H9 (cell line): Measurements from ENCODE around the gene ITPK1. TPM values are rescaled to one million over a fixed set of nuclear protein-coding genes. Genes with fewer than 3 reads are reported as not detected.

Experiments
- DNase-seq: peaks from one replicate; pipeline ENCODE4 v3.0.0-alpha.2; 2017
- H2AFZ ChIP-seq: one replicate; pipeline ENCODE4 v1.6.1; 2013; ENCODE audit warnings: mild to moderate bottlenecking, low read length, control low read depth, moderate library complexity
- H2AK5ac ChIP-seq: 2 replicates; pipeline ENCODE4 v1.6.1; 2013; ENCODE audit warnings: low read length, control low read depth, mixed read lengths; ENCODE audit not compliant: insufficient read length
- H2BK120ac ChIP-seq: one replicate; pipeline ENCODE4 v1.6.1; 2013; ENCODE audit warnings: low read depth, mild to moderate bottlenecking, low read length, control low read depth, inconsistent platforms; ENCODE audit not compliant: poor library complexity, severe bottlenecking
- H2BK12ac ChIP-seq: 2 replicates; pipeline ENCODE4 v1.6.1; 2013; ENCODE audit warnings: low read length, control low read depth, mixed read lengths, low read depth; ENCODE audit not compliant: insufficient read length
- H2BK15ac ChIP-seq: 2 replicates; pipeline ENCODE4 v1.6.1; 2013; ENCODE audit warnings: low read depth, low read length, control low read depth
- H2BK20ac ChIP-seq: one replicate; pipeline ENCODE4 v1.6.1; 2013; ENCODE audit warnings: low read depth, mild to moderate bottlenecking, low read length, control low read depth, inconsistent platforms; ENCODE audit not compliant: poor library complexity, severe bottlenecking
- H2BK5ac ChIP-seq: 2 replicates; pipeline ENCODE4 v1.6.1; 2013; ENCODE audit warnings: low read length, control low read depth, mixed read lengths; ENCODE audit not compliant: insufficient read length
- H3K14ac ChIP-seq: 2 replicates; pipeline ENCODE4 v1.6.1; 2013; ENCODE audit warnings: low read length, control low read depth; ENCODE audit not compliant: insufficient read depth
- H3K18ac ChIP-seq: 2 replicates; pipeline ENCODE4 v1.6.1; 2013; ENCODE audit warnings: low read depth, mild to moderate bottlenecking, mixed read lengths, low read length, control low read depth; ENCODE audit not compliant: insufficient read length
- H3K23ac ChIP-seq: 2 replicates; pipeline ENCODE4 v1.6.1; 2013; ENCODE audit warnings: low read length, control low read depth, mixed read lengths, low read depth; ENCODE audit not compliant: insufficient read length
- H3K23me2 ChIP-seq: 2 replicates; pipeline ENCODE4 v1.6.1; 2013; ENCODE audit warnings: low read depth, mild to moderate bottlenecking, mixed read lengths, low read length, control low read depth; ENCODE audit not compliant: insufficient read length, poor library complexity, severe bottlenecking
- H3K27ac ChIP-seq: 2 replicates; pipeline ENCODE4 v1.5.1; 2013; ENCODE audit warnings: low read length, control low read depth, mixed read lengths, low read depth; ENCODE audit not compliant: insufficient read length
- H3K27me3 ChIP-seq: 2 replicates; pipeline ENCODE4 v1.6.1; 2013; ENCODE audit warnings: low read length, control low read depth, inconsistent platforms; ENCODE audit not compliant: insufficient read depth
- H3K4ac ChIP-seq: 2 replicates; pipeline ENCODE4 v1.6.1; 2013; ENCODE audit warnings: low read depth, mild to moderate bottlenecking, control low read depth, inconsistent platforms, low read length, moderate library complexity
- H3K4me1 ChIP-seq: 2 replicates; pipeline ENCODE4 v1.6.1; 2013; ENCODE audit warnings: low read length, control low read depth, inconsistent platforms; ENCODE audit not compliant: insufficient read depth
- H3K4me2 ChIP-seq: 2 replicates; pipeline ENCODE4 v1.6.1; 2013; ENCODE audit warnings: low read length, control low read depth, mixed read lengths; ENCODE audit not compliant: insufficient read length, insufficient read depth
- H3K56ac ChIP-seq: 2 replicates; pipeline ENCODE4 v1.6.1; 2013; ENCODE audit warnings: low read depth, mild to moderate bottlenecking, mixed read lengths, low read length, control low read depth; ENCODE audit not compliant: insufficient read length
- H3K79me1 ChIP-seq: 2 replicates; pipeline ENCODE4 v1.6.1; 2013; ENCODE audit warnings: low read depth, mild to moderate bottlenecking, moderate library complexity, low read length, control low read depth, inconsistent platforms; ENCODE audit not compliant: insufficient read depth, poor library complexity, severe bottlenecking
- H3K79me2 ChIP-seq: 2 replicates; pipeline ENCODE4 v1.6.1; 2013; ENCODE audit warnings: low read length, control low read depth, inconsistent platforms; ENCODE audit not compliant: insufficient read depth
- H3K9ac ChIP-seq: 2 replicates; pipeline ENCODE4 v1.6.1; 2013; ENCODE audit warnings: low read length, control low read depth, mixed read lengths; ENCODE audit not compliant: insufficient read length; ENCODE audit errors: extremely low read depth
- H3K9me3 ChIP-seq: one replicate; pipeline ENCODE4 v1.6.1; 2013; ENCODE audit warnings: low read depth, low read length, inconsistent platforms; ENCODE audit not compliant: control insufficient read depth
- H3T11ph ChIP-seq: one replicate; pipeline ENCODE4 v1.6.1; 2013; ENCODE audit warnings: mild to moderate bottlenecking, low read length, control low read depth, inconsistent platforms
- H4K20me1 ChIP-seq: one replicate; pipeline ENCODE4 v1.6.1; 2013; ENCODE audit not compliant: control insufficient read depth, insufficient read length, insufficient read depth
- H4K5ac ChIP-seq: 2 replicates; pipeline ENCODE4 v1.6.1; 2013; ENCODE audit warnings: low read depth, mild to moderate bottlenecking, mixed read lengths, low read length, control low read depth; ENCODE audit not compliant: insufficient read length
- H4K8ac ChIP-seq: replicated peaks from 2 replicates; pipeline ENCODE4 v1.6.1; 2013; ENCODE audit warnings: low read length, control low read depth, mixed read lengths, low read depth; ENCODE audit not compliant: insufficient read length
- H4K91ac ChIP-seq: 2 replicates; pipeline ENCODE4 v1.6.1; 2013; ENCODE audit warnings: low read depth, mild to moderate bottlenecking, moderate library complexity, mixed read lengths, low read length, control low read depth; ENCODE audit not compliant: insufficient read length
- H3K27ac Mint-ChIP-seq, 3 experiments: 2 replicates in 2 of 3; 3 replicates in 1 of 3; pipeline ENCODE4 v1.8.0; 2020 to 2021; ENCODE audit warnings: mixed read lengths in 3 of 3, mild to moderate bottlenecking in 1 of 3, moderate library complexity in 1 of 3
- H3K27me3 Mint-ChIP-seq: 2 replicates; pipeline ENCODE4 v1.8.0; 2021; ENCODE audit warnings: low read depth, mild to moderate bottlenecking, moderate library complexity, mixed read lengths
- H3K36me3 Mint-ChIP-seq, 3 experiments: 2 replicates in 2 of 3; 3 replicates in 1 of 3; pipeline ENCODE4 v1.8.0; 2020 to 2021; ENCODE audit warnings: low read depth in 3 of 3, mixed read lengths in 3 of 3; ENCODE audit not compliant: insufficient read depth in 1 of 3
- H3K4me1 Mint-ChIP-seq, 2 experiments: 2 replicates each; pipeline ENCODE4 v1.8.0; 2020; ENCODE audit warnings: mixed read lengths in 2 of 2
- H3K4me3 Mint-ChIP-seq, 2 experiments: 2 replicates in 1 of 2; 3 replicates in 1 of 2; pipeline ENCODE4 v1.8.0; 2020 to 2021; ENCODE audit warnings: mild to moderate bottlenecking in 2 of 2, mixed read lengths in 2 of 2, moderate library complexity in 1 of 2
- H3K9me3 Mint-ChIP-seq, 2 experiments: 2 replicates in 1 of 2; 3 replicates in 1 of 2; pipeline ENCODE4 v1.8.0; 2020; ENCODE audit warnings: mild to moderate bottlenecking in 2 of 2, mixed read lengths in 2 of 2, moderate library complexity in 1 of 2
- CTCF ChIP-seq: fragments of 200-600 bp; sonication (generic); conservative IDR thresholded peaks from 3 replicates; pipeline ENCODE4 v1.8.0; 2021; ENCODE audit warnings: antibody characterized with exemption, mild to moderate bottlenecking
- WGBS: extraction: QIAGEN DNeasy Blood & Tissue Kit; methylation state at CpG from one replicate; pipeline ENCODE4 v1.1.7; 2013; ENCODE audit warnings: missing lambda C conversion rate, low lambda C conversion rate, mixed read lengths; ENCODE audit not compliant: insufficient read length; ENCODE audit errors: extremely low coverage; 5-methylcytosine and 5-hydroxymethylcytosine counted together
- total RNA-seq: library from RNA; stranded (reverse); gene quantifications from 2 replicates; pipeline ENCODE4 v1.2.1, GENCODE V29; 2021

Gene ITPK1
- total RNA-seq, 1 experiment from 2014 or later = 92.7 TPM

DNA sequence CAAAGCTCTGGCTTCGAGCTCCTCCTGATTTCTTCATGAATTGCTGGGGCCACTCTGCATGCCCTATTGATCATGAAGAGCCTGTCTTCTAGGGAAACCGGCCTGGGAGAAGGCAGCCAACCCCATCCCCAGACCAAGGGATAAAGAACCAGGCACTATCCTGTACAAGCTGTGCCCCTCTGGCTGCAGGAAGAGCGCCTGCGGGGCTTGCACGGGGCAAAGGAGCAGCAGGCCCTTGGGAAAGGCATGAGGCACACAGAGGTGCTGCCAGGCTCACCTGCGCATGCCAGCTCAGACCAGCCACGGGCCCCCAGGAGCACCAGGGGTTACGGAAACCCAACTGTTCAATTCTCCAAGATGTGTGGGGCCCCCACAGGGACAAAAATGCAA lies 2.1 kb downstream of the ITPK1 start:
- Histone ChIP-seq H2BK15ac (no peak overlapping the region), H3K27me3 (no peaks in the 10 kb centered on the region), H3K14ac (no peak overlapping the region), H3K23ac (no peak overlapping the region), H2BK120ac (no peak overlapping the region), H3K23me2 (peaks cover 13% of the 10 kb centered on the region), H3K18ac (no peak overlapping the region), H2AFZ (no peak overlapping the region), H3K4ac (no peak overlapping the region), H3K4me1 (peaks cover 6% of the 10 kb centered on the region; the same call in 1 of the 2 replicates), H3K56ac (no peak overlapping the region), H4K5ac (no peak overlapping the region), H2AK5ac (no peak overlapping the region), H3K9me3 (no peaks in the 10 kb centered on the region), H4K20me1 (no peaks in the 10 kb centered on the region), H3K79me1 (peaks cover 7% of the 10 kb centered on the region), H3T11ph (no peak overlapping the region), H3K27ac (no peak overlapping the region), H2BK5ac (no peak overlapping the region), H3K9ac (no peak overlapping the region), H2BK20ac (no peak overlapping the region), H3K4me2 (peak overlapping the region; percentile 82), H4K8ac (no peak overlapping the region), H4K91ac (no peak overlapping the region), H2BK12ac (no peak overlapping the region), H3K79me2 (peaks cover 25% of the 10 kb centered on the region; the same call in 1 of the 2 replicates)
- Mint-ChIP-seq H3K27me3 (no peaks in the 10 kb centered on the region; the same call in 1 of the 2 replicates), H3K4me3 (peak overlapping the region; percentile 83 to 95), H3K4me1 (peaks cover 47 to 59% of the 10 kb centered on the region in 2 experiments), H3K36me3 (no peaks in the 10 kb centered on the region; a peak in 1 of 7 replicates), H3K9me3 (no peaks in the 10 kb centered on the region; a peak in 1 of 5 replicates), H3K27ac (peak overlapping the region; percentile 10 to 94 (median 88); a peak in 6 of 7 replicates)
- no peak for TF ChIP-seq CTCF
- peak; percentile 52 for DNase-seq
- no CpG with 5 or more reads among the region's 8 CpGs for WGBS
